SK-N-SH treated with all-trans-retinoic acid at 6 μM for 48 hours (cell line): Measurements from ENCODE around the gene C10orf105.

ENCODE experiments used
- ATAC-seq: fragments of 200-7000 bp; cut with Tn5 transposase; 3 replicates; pipeline ENCODE4 v1.9.1; 2020; ENCODE audit warnings: mild to moderate bottlenecking, moderate library complexity
- BACH2 ChIP-seq: fragments of 250-450 bp; sonication (Bioruptor Pico); IDR thresholded peaks from 2 replicates; pipeline ENCODE4 v1.9.0; 2021; ENCODE audit warnings: mild to moderate bottlenecking, borderline replicate concordance
- CSDC2 ChIP-seq: fragments of 250-450 bp; sonication (Bioruptor Pico); IDR thresholded peaks from 2 replicates; pipeline ENCODE4 v1.5.0; 2020; ENCODE audit warnings: mild to moderate bottlenecking, moderate library complexity
- ESRRG ChIP-seq: fragments of 250-450 bp; sonication (Bioruptor Pico); IDR thresholded peaks from 2 replicates; pipeline ENCODE4 v1.6.1; 2021; ENCODE audit warnings: mild to moderate bottlenecking
- GLIS3 ChIP-seq: fragments of 250-450 bp; sonication (Bioruptor Pico); IDR thresholded peaks from 2 replicates; pipeline ENCODE4 v1.5.0; 2020; ENCODE audit warnings: mild to moderate bottlenecking, moderate library complexity
- ISL1 ChIP-seq: fragments of 250-450 bp; sonication (Bioruptor Pico); IDR thresholded peaks from 2 replicates; pipeline ENCODE4 v2.1.2; 2022; ENCODE audit warnings: mild to moderate bottlenecking, moderate library complexity
- OSR1 ChIP-seq: fragments of 250-450 bp; sonication (Bioruptor Pico); IDR thresholded peaks from 2 replicates; pipeline ENCODE4 v1.8.0; 2022; ENCODE audit warnings: moderate library complexity, mild to moderate bottlenecking, inconsistent platforms
- POU6F1 ChIP-seq: fragments of 250-450 bp; sonication (Bioruptor Pico); IDR thresholded peaks from 2 replicates; pipeline ENCODE4 v1.8.0; 2021; ENCODE audit warnings: low read depth, mild to moderate bottlenecking, moderate library complexity, borderline replicate concordance
- PPARA ChIP-seq: fragments of 250-450 bp; sonication (Bioruptor Pico); IDR thresholded peaks from 2 replicates; pipeline ENCODE4 v1.5.0; 2020; ENCODE audit warnings: mild to moderate bottlenecking, borderline replicate concordance
- SNAI2 ChIP-seq: fragments of 250-450 bp; sonication (Bioruptor Pico); IDR thresholded peaks from 2 replicates; pipeline ENCODE4 v1.5.0; 2020; ENCODE audit warnings: mild to moderate bottlenecking, moderate library complexity
- TCF4 ChIP-seq: fragments of 250-450 bp; sonication (Bioruptor Pico); IDR thresholded peaks from 2 replicates; pipeline ENCODE4 v1.8.0; 2021; ENCODE audit warnings: mild to moderate bottlenecking, moderate library complexity, borderline replicate concordance
- TOX ChIP-seq: fragments of 250-450 bp; sonication (Bioruptor Pico); IDR thresholded peaks from 2 replicates; pipeline ENCODE4 v1.8.0; 2021; ENCODE audit warnings: mild to moderate bottlenecking, moderate library complexity, borderline replicate concordance
- ZFP3 ChIP-seq: fragments of 250-450 bp; sonication (Bioruptor Pico); IDR thresholded peaks from 2 replicates; pipeline ENCODE4 v1.5.0; 2020; ENCODE audit warnings: mild to moderate bottlenecking, moderate library complexity
- ZFP30 ChIP-seq: fragments of 450-650 bp; formaldehyde crosslinking; IDR thresholded peaks from 2 replicates; pipeline ENCODE4 v1.5.0; 2022; ENCODE audit warnings: mild to moderate bottlenecking, moderate library complexity
- ZNF565 ChIP-seq: fragments of 450-650 bp; formaldehyde crosslinking; conservative IDR thresholded peaks from 2 replicates; pipeline ENCODE4 v1.5.0; 2020; ENCODE audit warnings: low read depth, mild to moderate bottlenecking, moderate library complexity
- ZNF70 ChIP-seq: fragments of 450-650 bp; formaldehyde crosslinking; IDR thresholded peaks from 2 replicates; pipeline ENCODE4 v1.5.0; 2020; ENCODE audit warnings: mild to moderate bottlenecking, moderate library complexity
- TF ChIP-seq, protein P1 (sequence below): fragments of 250-450 bp; sonication (Bioruptor Pico); IDR thresholded peaks from 2 replicates; pipeline ENCODE4 v1.5.0; 2020; ENCODE audit warnings: mild to moderate bottlenecking, moderate library complexity
- TF ChIP-seq, protein P2 (sequence below): fragments of 250-450 bp; sonication (Bioruptor Pico); IDR thresholded peaks from 2 replicates; pipeline ENCODE4 v1.8.0; 2020; ENCODE audit warnings: mild to moderate bottlenecking, moderate library complexity, borderline replicate concordance
- TF ChIP-seq, protein P3 (sequence below): fragments of 250-450 bp; sonication (Bioruptor Pico); IDR thresholded peaks from 2 replicates; pipeline ENCODE4 v1.5.1; 2020; ENCODE audit warnings: low read depth, mild to moderate bottlenecking, moderate library complexity

C10orf105 gene

GRCh38 chr10:71748671-71749191, 29.2 kb upstream of the C10orf105 start (continued):
- TF ChIP-seq, protein P1, sequence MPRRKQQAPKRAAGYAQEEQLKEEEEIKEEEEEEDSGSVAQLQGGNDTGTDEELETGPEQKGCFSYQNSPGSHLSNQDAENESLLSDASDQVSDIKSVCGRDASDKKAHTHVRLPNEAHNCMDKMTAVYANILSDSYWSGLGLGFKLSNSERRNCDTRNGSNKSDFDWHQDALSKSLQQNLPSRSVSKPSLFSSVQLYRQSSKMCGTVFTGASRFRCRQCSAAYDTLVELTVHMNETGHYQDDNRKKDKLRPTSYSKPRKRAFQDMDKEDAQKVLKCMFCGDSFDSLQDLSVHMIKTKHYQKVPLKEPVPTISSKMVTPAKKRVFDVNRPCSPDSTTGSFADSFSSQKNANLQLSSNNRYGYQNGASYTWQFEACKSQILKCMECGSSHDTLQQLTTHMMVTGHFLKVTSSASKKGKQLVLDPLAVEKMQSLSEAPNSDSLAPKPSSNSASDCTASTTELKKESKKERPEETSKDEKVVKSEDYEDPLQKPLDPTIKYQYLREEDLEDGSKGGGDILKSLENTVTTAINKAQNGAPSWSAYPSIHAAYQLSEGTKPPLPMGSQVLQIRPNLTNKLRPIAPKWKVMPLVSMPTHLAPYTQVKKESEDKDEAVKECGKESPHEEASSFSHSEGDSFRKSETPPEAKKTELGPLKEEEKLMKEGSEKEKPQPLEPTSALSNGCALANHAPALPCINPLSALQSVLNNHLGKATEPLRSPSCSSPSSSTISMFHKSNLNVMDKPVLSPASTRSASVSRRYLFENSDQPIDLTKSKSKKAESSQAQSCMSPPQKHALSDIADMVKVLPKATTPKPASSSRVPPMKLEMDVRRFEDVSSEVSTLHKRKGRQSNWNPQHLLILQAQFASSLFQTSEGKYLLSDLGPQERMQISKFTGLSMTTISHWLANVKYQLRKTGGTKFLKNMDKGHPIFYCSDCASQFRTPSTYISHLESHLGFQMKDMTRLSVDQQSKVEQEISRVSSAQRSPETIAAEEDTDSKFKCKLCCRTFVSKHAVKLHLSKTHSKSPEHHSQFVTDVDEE (CRISPR knock-in tag), result no peak
- no peak for TF ChIP-seq OSR1 (CRISPR knock-in tag)

DNA sequence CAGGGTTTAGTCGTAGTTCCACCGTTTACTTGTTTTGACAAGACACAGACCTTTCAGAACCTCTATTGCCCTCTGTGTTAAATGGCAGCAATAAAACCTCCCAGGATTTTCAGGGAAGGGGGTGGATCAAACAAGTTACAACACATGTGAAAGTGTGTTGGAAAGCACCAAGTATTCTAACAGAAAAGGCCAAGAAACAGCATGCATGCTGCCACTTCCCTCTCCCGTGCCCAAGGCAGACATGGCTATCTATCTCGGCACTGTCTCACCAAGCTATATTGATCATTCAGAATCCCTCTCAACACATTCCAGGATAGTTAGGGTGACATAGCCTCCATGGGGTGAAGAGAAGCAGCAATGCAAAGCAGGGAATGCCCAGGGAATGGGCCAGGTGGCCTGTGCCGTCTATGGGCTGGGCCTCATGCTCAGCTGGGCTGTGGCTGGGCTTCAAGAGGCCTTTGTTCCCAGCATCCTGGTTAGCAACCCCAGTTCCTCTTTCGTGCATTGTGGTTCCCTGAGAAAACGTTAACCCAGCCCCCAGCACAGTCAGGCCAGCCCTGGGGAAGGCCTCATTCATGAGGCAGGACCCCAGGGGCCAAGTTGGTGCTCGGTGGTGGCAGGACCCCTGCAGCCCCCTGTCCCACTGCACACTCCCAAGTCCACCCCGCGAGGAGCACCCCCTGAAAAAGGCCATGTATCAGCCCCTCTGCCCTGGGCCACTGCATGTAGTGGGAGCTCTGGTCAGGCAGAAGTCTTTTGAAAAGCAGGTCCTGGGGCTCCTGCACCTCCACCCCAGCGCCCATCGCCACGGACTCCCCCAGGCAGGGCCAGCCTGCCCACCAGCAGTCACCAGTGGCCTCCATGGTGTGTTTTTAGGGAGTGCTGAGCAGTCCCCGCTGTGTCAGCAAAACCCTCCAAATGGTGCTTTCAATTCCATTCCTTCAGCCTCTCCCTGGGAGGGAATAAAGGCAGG, 28.3 kb upstream of the C10orf105 start:
- ATAC-seq, result no peak
- TF ChIP-seq ZFP30 (no peak), TOX (no peak), ISL1 (CRISPR knock-in tag) (no peak)
- TF ChIP-seq, protein P2, sequence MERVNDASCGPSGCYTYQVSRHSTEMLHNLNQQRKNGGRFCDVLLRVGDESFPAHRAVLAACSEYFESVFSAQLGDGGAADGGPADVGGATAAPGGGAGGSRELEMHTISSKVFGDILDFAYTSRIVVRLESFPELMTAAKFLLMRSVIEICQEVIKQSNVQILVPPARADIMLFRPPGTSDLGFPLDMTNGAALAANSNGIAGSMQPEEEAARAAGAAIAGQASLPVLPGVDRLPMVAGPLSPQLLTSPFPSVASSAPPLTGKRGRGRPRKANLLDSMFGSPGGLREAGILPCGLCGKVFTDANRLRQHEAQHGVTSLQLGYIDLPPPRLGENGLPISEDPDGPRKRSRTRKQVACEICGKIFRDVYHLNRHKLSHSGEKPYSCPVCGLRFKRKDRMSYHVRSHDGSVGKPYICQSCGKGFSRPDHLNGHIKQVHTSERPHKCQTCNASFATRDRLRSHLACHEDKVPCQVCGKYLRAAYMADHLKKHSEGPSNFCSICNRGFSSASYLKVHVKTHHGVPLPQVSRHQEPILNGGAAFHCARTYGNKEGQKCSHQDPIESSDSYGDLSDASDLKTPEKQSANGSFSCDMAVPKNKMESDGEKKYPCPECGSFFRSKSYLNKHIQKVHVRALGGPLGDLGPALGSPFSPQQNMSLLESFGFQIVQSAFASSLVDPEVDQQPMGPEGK (CRISPR knock-in tag), result no peak

DNA sequence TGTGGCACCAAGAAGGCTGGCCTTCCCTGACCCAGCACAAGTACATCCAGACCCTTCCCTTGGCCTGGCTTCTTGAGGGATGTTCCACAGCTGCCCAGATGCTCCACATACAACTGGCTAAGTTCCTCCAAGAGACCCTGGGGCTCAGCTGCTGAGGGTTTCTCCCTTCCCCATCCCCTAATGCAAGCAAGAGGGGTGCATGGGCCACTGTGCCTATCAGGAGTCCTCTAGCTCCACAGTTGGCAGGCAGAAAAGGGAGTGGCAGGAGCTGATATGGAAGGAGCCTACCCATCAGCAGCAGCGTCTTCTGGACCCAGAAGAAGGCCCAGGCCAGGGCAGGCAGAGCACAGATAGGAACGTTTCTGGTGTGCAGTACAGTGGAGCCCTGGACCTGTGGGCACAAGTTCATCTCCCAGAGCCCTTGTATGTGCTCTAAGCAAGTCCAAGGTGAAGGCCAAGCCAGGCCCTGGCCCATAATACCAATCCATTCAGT, 27.5 kb upstream of the C10orf105 start:
- peak; percentile 13; the same call in 1 of the 3 replicates for ATAC-seq
- TF ChIP-seq ZNF565 (no peak), POU6F1 (CRISPR knock-in tag) (no peak), ZFP3 (CRISPR knock-in tag) (no peak), CSDC2 (CRISPR knock-in tag) (no peak), ZNF70 (no peak), SNAI2 (no peak), PPARA (CRISPR knock-in tag) (no peak), BACH2 (CRISPR knock-in tag) (no peak), TCF4 (CRISPR knock-in tag) (no peak), GLIS3 (CRISPR knock-in tag) (no peak), ESRRG (no peak)
- TF ChIP-seq, protein P1 (CRISPR knock-in tag), result no peak
- TF ChIP-seq, protein P3, sequence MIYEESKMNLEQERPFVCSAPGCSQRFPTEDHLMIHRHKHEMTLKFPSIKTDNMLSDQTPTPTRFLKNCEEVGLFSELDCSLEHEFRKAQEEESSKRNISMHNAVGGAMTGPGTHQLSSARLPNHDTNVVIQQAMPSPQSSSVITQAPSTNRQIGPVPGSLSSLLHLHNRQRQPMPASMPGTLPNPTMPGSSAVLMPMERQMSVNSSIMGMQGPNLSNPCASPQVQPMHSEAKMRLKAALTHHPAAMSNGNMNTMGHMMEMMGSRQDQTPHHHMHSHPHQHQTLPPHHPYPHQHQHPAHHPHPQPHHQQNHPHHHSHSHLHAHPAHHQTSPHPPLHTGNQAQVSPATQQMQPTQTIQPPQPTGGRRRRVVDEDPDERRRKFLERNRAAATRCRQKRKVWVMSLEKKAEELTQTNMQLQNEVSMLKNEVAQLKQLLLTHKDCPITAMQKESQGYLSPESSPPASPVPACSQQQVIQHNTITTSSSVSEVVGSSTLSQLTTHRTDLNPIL (CRISPR knock-in tag), result no peak
- TF ChIP-seq, protein P2 (CRISPR knock-in tag), result no peak
